Panc1 (cell line): ENCODE data around the gene ZNF154. TPM values are rescaled to one million over a fixed set of nuclear protein-coding genes. Genes with fewer than 3 reads are reported as not detected.

Experiments used
- ATAC-seq: fragments of 200-7000 bp; cut with Tn5 transposase; 2 replicates; pipeline ENCODE4 v1.9.1; 2020; ENCODE audit warnings: mild to moderate bottlenecking, moderate library complexity
- BruUV-seq: library from RNA; stranded (reverse); fragments of 400-500 nt; replicated peaks from 2 replicates; lab custom pipeline; 2021; lab: Mats Ljungman, UMichigan
- CTCF ChIA-PET: fragments of 300-600 bp; sonication (Branson Sonifier 250); formaldehyde crosslinking; loops from one replicate; lab custom pipeline; 2022; ENCODE audit warnings: antibody characterized with exemption; lab: Charles Lee
- POLR2A ChIA-PET: fragments of 300-600 bp; sonication (Branson Sonifier 250); formaldehyde crosslinking; loops from one replicate; lab custom pipeline; 2022; ENCODE audit warnings: antibody characterized with exemption; lab: Charles Lee
- DNase-seq: peaks from one replicate; pipeline ENCODE4 v3.0.0-alpha.2; 2010; ENCODE audit warnings: low read depth, low spot score
- H3K27ac ChIP-seq: 2 replicates; pipeline ENCODE4 v1.5.1; 2011; ENCODE audit warnings: mild to moderate bottlenecking, low read length, inconsistent platforms
- H3K27me3 ChIP-seq: fragments of 200-500 bp; sonication (Bioruptor generic); 2 replicates; pipeline ENCODE4 v1.6.0; 2014; ENCODE audit warnings: low read length, inconsistent platforms; ENCODE audit not compliant: control insufficient read depth, insufficient read depth
- H3K36me3 ChIP-seq: fragments of 200-500 bp; sonication (Bioruptor generic); 2 replicates; pipeline ENCODE4 v1.5.1; 2014; ENCODE audit warnings: inconsistent platforms, mild to moderate bottlenecking, low read length, moderate library complexity; ENCODE audit not compliant: control insufficient read depth, insufficient read depth
- H3K4me1 ChIP-seq: 2 replicates; pipeline ENCODE4 v1.5.1; 2011; ENCODE audit warnings: inconsistent platforms, mild to moderate bottlenecking, low read length, moderate library complexity; ENCODE audit not compliant: control insufficient read depth, insufficient read depth
- H3K4me3 ChIP-seq, 2 experiments: 2 replicates each; pipeline ENCODE4 v1.5.1; 2011 to 2012; ENCODE audit warnings: low read depth in 2 of 2, low read length in 2 of 2, mild to moderate bottlenecking in 2 of 2, inconsistent platforms in 1 of 2, moderate library complexity in 1 of 2
- H3K9me3 ChIP-seq: fragments of 200-500 bp; sonication (Bioruptor generic); 2 replicates; pipeline ENCODE4 v1.5.1; 2014; ENCODE audit warnings: low read depth, mild to moderate bottlenecking, inconsistent platforms, low read length, moderate library complexity; ENCODE audit not compliant: control insufficient read depth, insufficient read depth
- CTCF ChIP-seq: fragments of 450-650 bp; IDR thresholded peaks from 2 replicates; pipeline ENCODE4 v1.5.1; 2017; ENCODE audit warnings: mild to moderate bottlenecking
- POLR2AphosphoS5 ChIP-seq: IDR thresholded peaks from 2 replicates; pipeline ENCODE4 v1.6.1; 2012; ENCODE audit warnings: mild to moderate bottlenecking, low read depth, low read length, moderate library complexity
- REST ChIP-seq, 2 experiments: IDR thresholded peaks; 2 replicates each; pipeline ENCODE4 v1.6.1; 2011 to 2012; ENCODE audit warnings: low read depth in 2 of 2, control low read depth in 1 of 2, low read length in 1 of 2, mild to moderate bottlenecking in 1 of 2, moderate library complexity in 1 of 2; ENCODE audit not compliant: insufficient read depth in 1 of 2
- SIN3A ChIP-seq: IDR thresholded peaks from 2 replicates; pipeline ENCODE4 v1.6.1; 2012; ENCODE audit warnings: low read depth, mild to moderate bottlenecking, low read length, moderate library complexity, borderline replicate concordance; ENCODE audit not compliant: insufficient read depth
- TCF7L2 ChIP-seq: IDR thresholded peaks from 2 replicates; pipeline ENCODE4 v1.6.1; 2011; ENCODE audit warnings: mild to moderate bottlenecking, low read depth, low read length, inconsistent platforms
- in situ Hi-C: cut with HindIII; loops from 2 replicates; pipeline ENCODE4 v1.10.0; 2016; ENCODE audit warnings: low sequenced_read_pairs, low pct_unique_long_range_greater_than_20kb
- intact Hi-C: fragments of 100-400 bp; cut with micrococcal nuclease; formaldehyde crosslinking; loops from one replicate; pipeline ENCODE4 v1.10.0; 2022; ENCODE audit not compliant: unreplicated experiment
- total RNA-seq: library from RNA; stranded (reverse); gene quantifications from one replicate; pipeline ENCODE4 v1.2.1, GENCODE V29; 2021; ENCODE audit not compliant: unreplicated experiment

Gene ZNF154
- total RNA-seq, 1 experiment from 2014 or later: not detected

GRCh38 chr19:57719424-57719823 is 10.4 kb upstream of the ZNF154 start:
- intact Hi-C loops (no loop called here), in situ Hi-C loops (no loop called here)
- Histone ChIP-seq H3K27ac (no peak overlapping the region), H3K27me3 (no peaks in the 10 kb centered on the region), H3K9me3 (peaks cover 66% of the 10 kb centered on the region; the same call in 1 of the 2 replicates), H3K4me3 (no peak overlapping the region), H3K36me3 (no peaks in the 10 kb centered on the region), H3K4me1 (no peaks in the 10 kb centered on the region)
- TF ChIP-seq TCF7L2 (no peak), SIN3A (no peak), POLR2AphosphoS5 (no peak), CTCF (no peak), REST (IDR thresholded peaks at IDR 0.05; ENCODE audit: insufficient read depth in 1 of 2, low read depth in 2 of 2, low read length in 1 of 2) (no peak)
- DNase-seq (no peak), ATAC-seq (no peak)
- ChIA-PET CTCF (no interaction called here), POLR2A (no interaction called here)
- no TSS peak for BruUV-seq

- CTCF ChIA-PET: no interaction called here
- no peak for TF ChIP-seq CTCF
- ATAC-seq (no peak), DNase-seq (no peak)
- in situ Hi-C loops (no loop called here), intact Hi-C loops (no loop called here)
- H3K4me1 ChIP-seq: no peaks in the 10 kb centered on the region
- H3K27me3 ChIP-seq: no peaks in the 10 kb centered on the region
- POLR2A ChIA-PET: no interaction called here
- H3K27ac ChIP-seq: no peak overlapping the region
- no peak overlapping the region for H3K4me3 ChIP-seq
- no peaks in the 10 kb centered on the region for H3K36me3 ChIP-seq
- peaks cover 36% of the 10 kb centered on the region; the same call in 1 of the 2 replicates for H3K9me3 ChIP-seq
- BruUV-seq: no TSS peak
These were observed 3.2 kb upstream of the ZNF154 start for GRCh38 chr19:57712222-57712621.

GRCh38 chr19:57709616-57710015 is 612 bp upstream of the ZNF154 start:
- Histone ChIP-seq H3K9me3 (peaks cover 25% of the 10 kb centered on the region; the same call in 1 of the 2 replicates), H3K4me3 (no peak overlapping the region), H3K27ac (no peak overlapping the region), H3K27me3 (no peaks in the 10 kb centered on the region), H3K4me1 (no peaks in the 10 kb centered on the region), H3K36me3 (no peaks in the 10 kb centered on the region)
- ChIA-PET POLR2A (no interaction called here), CTCF (no interaction called here)
- DNase-seq (no peak), ATAC-seq (no peak)
- in situ Hi-C loops (no loop called here), intact Hi-C loops (no loop called here)
- no TSS peak for BruUV-seq
- TF ChIP-seq REST (IDR thresholded peaks at IDR 0.05; ENCODE audit: insufficient read depth in 1 of 2, low read depth in 2 of 2, low read length in 1 of 2) (no peak), POLR2AphosphoS5 (no peak), CTCF (no peak), TCF7L2 (no peak), SIN3A (no peak)
